Loucy (cell line): Measurements from ENCODE around the gene AHI1.

Experiments used
- CTCF ChIP-seq: fragments of 200-600 bp; sonication (generic); conservative IDR thresholded peaks from 2 replicates; pipeline ENCODE4 v1.5.1; 2014; ENCODE audit warnings: mild to moderate bottlenecking, antibody characterized with exemption, low read length
- EZH2phosphoT487 ChIP-seq: fragments of 200-600 bp; IDR thresholded peaks from 2 replicates; pipeline ENCODE4 v1.6.1; 2018; ENCODE audit warnings: antibody characterized with exemption, mild to moderate bottlenecking, moderate library complexity, borderline replicate concordance

- TF ChIP-seq CTCF (no peak), EZH2phosphoT487 (no peak)
Measured at GRCh38 chr6:135537741-135538301, 40.3 kb upstream of the AHI1 start.
